NT2/D1 (cell line): ENCODE measurements around the gene RPE.

ENCODE experiments used
- SUZ12 ChIP-seq: IDR thresholded peaks from 2 replicates; pipeline ENCODE4 v1.6.1; 2011; ENCODE audit not compliant: insufficient read length, insufficient read depth; ENCODE audit errors: extremely low read depth
- YY1 ChIP-seq: IDR thresholded peaks from 2 replicates; pipeline ENCODE4 v1.6.1; 2011; ENCODE audit not compliant: insufficient read length, insufficient read depth
- ZNF274 ChIP-seq: IDR thresholded peaks from 2 replicates; pipeline ENCODE4 v1.6.1; 2011; ENCODE audit warnings: mild to moderate bottlenecking, low read depth, low read length

DNA sequence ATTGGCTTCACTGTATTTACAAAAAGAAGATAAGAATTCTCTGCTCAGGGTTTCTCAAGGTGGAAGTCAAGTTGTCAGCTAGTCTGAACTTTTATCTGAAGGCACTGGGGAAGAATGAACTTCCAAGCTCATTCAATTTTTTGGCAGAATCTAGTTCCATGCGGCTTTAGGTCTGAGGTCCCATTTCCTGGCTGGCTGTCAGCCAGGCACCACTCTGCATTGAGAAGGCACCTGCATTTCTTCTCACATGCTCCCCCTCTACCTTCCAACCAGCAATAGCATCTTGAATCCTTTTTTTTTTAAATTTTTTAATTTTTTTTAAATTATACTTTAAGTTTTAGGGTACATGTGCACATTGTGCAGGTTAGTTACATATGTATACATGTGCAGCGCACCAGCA lies 46.2 kb upstream of the RPE start:
- TF ChIP-seq YY1 (no peak), SUZ12 (no peak), ZNF274 (no peak)
